GM19438 (cell line): Measurements from ENCODE around the gene SCUBE3.

Source experiments
- ATAC-seq: cut with Tn5 transposase; IDR thresholded peaks from one replicate; pipeline ENCODE4 v1.9.1; 2021; ENCODE audit warnings: low read depth; ENCODE audit not compliant: unreplicated experiment

The SCUBE3 gene

DNA sequence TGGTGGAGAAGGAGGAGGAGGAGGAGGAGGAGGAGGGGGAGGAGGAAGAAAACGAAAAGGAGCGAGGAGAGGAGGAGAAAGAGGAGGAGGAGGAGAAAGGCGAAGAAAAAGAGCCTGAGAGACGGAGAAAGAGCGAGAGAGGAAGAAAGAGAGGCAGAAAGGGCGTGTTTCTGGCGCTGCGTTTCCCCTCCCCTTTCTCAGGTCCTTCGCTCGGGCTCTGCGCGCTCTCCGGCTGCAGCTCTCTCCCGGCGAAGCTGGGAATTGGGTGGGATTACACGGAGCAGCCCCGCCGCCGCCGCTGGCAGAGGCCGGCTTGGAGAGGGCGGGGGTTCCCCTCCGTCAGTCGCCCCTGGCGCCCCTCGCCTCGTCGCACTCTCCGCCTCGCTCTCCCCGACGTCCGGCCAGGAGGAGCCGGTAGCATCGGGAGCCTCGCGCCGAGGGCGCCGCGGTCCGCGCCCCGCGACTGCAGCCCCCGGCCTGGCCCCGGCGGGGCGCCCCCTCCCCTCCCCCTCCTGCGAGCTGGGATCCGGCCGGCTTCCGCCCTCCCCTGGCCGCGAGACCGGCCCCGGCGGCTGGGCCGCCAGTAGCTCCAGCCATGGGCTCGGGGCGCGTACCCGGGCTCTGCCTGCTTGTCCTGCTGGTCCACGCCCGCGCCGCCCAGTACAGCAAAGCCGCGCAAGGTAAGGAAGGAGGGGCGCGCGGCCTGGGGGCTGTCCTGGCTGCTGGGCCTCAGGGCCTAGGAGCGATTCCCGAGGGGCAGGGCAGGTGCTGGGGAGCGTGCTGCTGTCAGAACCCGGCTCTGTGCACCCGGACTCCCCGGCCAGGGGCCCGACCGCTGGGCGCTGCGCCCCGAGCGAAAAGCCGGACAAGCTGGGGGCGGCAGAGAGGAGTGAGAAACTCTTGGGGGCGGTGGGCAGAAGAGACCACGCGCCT lies at the start of gene SCUBE3:
Gene SCUBE3, plus strand, starts transcription at position 133 of the 933 bp plus-strand sequence. Its CDS starts 463 bp downstream, at position 596.
- no peak for ATAC-seq

DNA sequence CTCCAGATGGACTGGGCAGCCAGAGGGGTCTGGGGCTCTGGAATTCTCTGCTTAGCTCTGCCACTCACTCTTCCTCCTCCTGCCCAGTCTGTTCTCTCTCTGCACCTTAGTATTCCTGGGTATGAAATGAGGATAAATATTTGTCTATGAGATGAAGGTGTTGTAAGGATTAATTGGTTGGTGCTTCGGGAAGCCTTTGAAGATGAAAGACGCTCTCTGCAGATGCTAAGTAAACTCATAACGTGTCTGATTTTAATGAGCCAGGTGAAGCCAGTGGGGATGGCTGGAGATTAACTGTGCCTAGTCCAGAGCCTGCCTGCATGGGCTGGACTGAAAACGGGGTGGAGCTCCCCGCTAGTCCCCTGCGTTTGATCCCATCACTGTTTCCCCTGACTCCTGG lies 49.5 kb upstream of the SCUBE3 start:
- ATAC-seq: no peak

DNA sequence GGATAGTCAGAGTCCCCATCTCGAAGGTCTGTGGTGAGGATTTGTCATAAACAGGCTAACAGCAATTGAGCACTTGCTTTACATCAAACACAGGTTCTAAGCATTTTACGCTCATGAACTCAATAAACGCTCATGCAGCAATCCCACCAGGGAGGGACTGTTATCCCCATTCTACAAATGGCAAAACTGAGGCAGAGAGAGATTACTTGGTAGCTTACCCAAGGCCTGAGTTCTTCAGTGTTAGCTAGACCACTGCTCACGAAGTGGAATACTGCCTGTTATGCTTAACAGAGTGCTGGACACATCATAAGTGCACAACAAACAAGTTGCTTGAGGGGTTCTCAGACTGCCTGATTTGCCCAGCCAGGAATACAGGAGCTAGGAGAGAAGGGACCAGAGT lies 48.9 kb upstream of the SCUBE3 start:
- no peak for ATAC-seq

DNA sequence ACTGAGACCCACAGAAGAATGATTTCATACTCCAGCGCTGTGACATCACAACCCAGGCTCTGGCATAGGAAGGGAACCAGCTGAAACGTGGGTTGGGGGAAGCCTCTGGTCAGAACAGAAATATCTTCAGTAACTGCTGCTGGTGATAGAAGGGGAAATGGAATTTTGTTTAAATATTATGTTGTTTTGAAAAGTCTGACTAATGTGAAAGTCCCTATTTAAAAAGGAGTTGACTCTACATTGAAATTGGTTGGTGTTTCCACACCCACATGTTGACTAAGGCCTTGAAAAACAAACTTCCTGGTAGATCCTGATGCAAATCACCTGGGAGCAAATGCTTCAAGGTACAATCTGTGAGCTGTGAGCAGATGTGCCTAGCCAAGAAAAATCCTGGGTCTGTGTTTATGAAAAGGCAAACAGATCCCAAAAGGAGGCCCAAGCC lies 48.1 kb upstream of the SCUBE3 start:
- ATAC-seq: no peak

DNA sequence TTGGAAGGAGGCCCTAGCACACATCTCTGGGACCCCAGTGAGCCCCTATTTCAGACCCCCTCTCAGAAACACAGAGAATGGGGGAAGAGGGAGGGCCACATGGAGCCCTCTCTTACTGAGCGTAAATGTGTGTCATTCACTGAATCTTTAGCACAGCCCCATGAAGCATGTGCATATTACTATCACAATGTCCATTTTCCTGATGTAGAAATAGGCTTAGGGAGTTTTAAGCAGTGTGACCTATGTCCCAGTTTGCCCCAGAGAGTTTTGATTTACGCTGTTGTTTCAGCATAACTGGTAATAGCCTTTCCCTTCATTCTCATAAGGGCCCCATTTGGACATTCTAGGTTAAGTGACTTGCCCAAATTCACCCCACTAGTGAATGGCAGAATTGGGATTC lies 47.6 kb upstream of the SCUBE3 start:
- ATAC-seq: no peak

DNA sequence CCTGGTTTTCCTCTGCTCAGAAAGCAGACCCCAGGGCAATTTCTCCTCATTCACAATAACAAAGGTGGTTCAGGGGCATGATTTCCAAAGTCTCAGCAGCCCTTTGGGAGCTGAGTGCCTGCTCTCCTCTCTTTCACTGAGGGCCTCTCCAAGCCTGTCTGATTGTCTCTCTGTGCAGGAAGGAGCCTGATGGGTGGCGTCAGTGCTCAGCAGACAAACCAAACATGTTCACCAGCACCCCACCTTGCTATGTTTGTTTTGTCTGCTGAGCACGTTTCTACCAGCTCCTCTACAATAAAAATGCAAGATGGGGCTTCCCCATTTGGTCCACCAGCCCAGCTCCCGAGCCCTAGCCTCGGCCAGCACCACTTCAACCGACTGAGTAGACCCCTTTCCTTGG lies 47.2 kb upstream of the SCUBE3 start:
- no peak for ATAC-seq

DNA sequence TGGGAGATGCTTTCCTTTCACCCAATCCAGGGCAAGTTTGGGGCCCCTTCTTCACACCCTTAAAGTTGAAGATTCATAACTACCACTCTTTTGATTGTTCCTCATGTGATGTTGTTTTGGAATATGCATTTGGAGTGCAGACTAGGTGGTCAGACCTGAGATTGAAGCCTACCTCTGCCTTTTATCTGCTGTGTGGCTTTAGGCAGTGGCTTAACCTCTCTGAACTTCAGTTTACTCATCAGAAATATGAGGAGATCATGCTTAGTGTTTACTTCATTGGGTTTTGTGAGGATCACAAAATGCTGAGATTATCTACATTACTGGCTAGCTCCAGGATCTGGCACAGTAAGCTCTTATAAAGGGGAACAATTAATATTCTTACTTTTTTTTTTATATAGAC lies 46.3 kb upstream of the SCUBE3 start:
- no peak for ATAC-seq

DNA sequence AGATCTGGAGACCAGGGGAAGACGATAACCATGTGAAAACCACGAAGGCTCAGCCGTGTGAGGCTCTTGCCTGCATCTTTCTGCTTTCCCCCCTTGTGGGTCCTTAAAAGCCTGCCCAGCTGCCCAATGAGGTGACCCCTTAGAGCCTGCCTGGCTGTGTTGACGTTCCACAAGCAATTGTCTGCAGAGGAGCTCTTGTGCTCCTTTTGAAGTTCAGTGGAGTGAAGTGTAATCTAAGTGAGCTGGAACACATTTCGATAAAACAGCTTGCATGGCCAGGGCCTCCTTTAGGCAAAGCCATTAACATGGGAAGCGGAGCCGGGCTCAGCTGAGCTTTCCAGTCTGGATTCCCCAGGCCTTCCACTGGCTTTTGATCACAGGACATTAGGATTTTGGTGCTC lies 45.3 kb upstream of the SCUBE3 start:
- no peak for ATAC-seq

DNA sequence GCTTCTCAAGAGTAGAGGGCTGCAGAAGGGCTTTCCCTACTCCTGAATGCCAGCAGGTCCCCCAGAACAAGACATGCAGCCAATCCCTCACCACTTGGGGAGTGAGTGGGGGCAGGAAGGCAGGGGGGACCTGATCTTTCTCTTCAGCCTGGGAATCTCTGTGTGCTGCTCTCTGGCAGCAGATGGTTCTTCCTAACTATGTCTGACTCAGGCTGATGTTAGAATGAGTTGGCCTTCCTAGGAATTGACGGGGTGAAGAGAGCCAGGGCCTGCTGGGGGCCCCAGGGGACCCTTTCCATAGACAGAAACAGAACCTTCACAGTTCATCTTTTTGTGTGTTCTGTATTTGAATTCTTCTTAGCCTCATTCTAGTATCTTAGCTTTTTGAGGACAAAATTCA lies 43.6 kb upstream of the SCUBE3 start:
- no peak for ATAC-seq

DNA sequence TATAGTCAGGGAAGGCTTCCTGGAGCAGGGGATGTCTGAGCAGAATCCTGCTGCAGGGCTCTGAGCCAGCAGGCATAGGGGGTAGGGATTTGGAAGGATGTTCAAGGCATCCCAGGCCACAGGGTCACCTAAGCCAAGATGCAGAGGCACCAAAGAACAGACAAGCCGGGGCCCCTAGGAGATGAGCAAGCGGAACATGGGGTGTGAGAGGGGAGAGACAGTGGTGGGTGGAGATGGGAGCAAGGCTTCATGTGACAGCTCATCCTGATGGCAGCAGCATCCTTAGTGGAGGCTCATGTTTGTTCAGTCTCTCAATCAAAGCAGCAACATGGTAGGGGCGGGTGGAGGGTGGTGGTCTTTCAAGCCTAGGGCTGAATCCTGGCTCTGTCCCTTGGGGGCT lies 42.9 kb upstream of the SCUBE3 start:
- ATAC-seq: no peak

DNA sequence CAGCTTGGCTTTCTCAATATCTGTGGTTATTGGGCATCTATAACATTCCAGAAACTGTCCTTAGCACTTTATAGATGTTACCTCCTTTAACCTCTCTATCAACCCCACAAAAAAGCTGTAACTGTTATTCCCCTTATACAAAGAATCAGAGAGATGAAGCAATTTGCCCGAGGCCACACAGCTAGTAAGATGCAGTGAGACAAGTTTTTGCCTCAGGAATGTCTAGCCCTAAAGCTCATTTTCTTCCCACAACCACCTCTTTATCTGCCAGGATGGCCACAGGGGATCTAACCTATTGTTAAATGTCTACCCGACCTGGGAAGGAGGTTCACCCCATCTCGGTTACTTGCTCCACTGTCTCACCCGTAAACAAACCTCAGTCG lies 40.7 kb upstream of the SCUBE3 start:
- no peak for ATAC-seq

DNA sequence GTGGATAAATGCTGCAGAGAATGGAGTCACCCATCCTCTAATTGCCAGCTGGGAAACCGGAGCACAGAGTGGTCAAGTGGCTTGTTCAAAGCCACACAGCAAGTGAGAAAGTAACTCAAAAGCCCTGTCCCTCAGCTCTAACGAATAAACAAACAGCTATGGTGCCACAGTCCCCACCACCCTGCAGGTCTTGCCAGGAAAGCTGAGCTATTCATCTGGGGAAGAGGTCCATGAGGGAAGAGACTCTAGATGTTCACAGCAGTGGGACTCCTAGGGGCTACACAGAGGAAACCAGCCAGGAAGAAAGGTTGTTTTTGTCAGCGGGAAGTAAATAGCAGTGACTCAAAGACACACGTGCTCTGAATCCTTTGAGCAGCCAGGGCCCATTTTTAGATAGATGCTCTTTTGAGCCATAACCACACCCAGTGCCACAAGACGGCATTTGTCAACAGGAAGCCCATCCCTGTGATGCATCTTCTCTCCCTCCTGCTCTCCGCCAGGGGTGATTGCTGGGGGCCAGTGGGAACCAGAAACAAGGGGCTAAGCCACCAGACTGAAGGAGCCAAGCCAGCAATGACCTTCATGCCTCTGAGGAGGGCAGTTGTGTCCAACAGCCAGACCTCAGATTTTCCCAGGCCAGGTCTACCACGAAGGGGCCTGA lies 40.2 kb upstream of the SCUBE3 start:
- no peak for ATAC-seq

DNA sequence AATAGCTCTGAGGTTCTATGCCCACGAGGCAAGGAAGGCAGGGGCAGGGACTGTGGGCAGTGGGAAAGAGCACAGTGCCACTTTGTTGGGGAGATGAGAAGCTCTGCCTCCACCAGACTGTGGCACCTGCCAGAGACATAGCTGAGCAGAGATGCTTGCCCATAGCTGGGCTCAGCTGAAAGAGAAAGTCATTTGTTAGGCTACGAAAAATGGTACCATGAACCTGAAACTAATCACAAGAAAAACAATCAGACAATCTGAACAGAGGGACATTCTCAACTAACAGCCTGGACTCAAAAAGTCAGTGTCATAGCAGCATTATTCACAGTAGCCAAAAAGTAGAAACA lies 39.7 kb upstream of the SCUBE3 start:
- ATAC-seq: no peak

DNA sequence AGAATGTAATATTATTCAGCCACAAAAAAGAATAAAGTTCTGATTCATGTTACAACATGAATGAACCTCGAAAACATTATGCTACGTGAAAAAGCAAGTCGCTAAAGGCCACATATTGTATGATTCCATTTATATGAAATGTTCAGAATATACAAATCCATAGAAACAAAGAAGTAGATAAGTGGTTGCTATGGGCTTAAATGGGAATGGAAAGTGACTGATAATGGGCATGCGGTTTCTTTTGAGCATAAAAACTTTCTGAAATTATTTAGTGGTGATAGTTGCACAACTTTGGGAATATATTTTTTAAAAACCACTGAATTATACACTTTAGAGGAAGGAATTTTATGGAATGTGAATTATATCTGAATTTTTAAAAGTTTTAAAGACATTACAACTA lies 39.3 kb upstream of the SCUBE3 start:
- no peak for ATAC-seq

DNA sequence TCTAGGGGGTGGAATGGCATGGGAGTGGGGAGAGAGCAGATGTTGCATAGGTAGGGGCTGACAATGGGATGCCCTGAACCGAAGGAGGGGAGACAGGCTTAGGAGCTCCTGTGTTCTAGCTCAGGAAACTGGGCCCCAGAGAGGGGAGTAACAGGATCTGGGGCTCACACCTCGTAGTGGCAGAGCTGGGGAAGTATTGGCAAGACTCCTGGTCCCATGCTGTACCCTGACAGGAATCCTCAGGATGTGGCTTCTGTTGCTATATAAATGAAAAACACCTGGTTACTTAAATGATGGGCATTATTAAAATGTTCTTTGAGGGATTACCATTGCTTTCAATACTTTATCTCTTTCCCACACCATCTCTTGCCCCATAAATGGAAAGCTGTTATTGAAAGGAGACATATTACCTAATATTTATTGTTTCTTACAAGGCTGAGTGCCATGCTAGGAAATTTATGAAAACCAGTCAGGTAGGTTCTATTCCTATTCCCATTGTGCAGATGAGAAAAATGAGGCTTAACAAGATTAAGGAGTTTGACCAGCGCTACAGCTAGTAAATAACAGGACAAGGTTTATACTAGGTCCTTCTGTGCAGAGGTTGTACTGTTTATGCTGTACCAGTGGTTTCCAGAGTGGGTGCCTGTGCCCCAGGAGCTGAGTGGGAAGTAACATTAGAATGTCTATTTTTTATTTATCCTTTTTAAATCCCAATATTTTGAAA lies 37.3 kb upstream of the SCUBE3 start:
- no peak for ATAC-seq

DNA sequence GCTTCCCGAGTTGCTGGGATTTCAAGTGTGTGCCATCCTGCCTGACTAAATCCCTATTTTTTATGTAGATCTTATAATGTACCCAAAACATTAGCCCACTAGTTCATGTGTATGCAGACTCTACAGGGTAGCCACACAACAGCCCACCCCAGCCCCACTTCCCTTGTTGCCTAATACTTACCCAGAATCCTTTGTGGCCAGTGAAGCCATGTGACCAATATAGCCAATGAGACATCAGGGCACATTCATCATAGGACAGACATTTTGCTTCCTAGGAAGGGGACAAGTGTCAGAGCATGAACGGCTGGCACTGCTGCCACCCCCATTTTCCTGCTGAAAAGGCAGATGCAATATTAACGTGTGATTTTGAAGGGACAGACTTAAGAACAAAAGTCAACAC lies 36.6 kb upstream of the SCUBE3 start:
- ATAC-seq: no peak

DNA sequence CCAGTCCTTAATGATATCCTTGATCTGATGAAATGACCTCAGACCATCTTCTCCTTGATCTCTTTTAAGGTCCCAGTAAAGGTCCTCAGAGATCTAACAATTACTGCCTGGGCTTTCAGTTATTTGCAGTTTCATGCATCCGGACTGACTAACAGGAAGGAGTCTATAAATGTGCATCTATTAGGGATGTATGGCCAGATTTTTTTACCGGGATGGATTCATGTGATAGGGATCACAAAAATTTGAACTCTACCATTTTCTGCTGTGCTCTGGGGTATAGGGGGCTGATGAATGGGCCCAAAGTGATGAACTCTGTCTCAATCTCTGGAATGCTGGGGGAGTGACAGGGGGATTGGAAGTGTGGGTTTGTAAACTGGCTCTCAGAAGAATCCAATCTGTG lies 36.2 kb upstream of the SCUBE3 start:
- ATAC-seq: no peak

DNA sequence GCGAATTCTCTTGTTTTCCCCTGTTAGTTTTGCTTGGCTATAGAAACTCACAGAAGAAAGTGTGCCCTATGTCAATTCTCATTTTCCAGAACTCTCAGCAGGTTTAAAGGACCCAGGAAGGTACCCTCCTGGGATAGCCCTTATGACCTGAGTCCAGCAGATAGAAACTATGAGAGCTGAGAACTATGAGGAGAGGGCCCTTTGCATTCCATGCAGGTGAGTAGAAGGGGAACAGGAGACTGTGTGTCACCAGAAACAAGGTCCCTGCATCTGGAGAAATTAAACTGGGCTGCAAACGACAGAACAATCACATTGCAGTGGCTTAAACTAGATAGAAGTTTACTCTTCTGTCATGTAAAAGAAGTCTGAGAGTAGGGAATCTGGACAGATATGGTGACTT lies 35.7 kb upstream of the SCUBE3 start:
- no peak for ATAC-seq

DNA sequence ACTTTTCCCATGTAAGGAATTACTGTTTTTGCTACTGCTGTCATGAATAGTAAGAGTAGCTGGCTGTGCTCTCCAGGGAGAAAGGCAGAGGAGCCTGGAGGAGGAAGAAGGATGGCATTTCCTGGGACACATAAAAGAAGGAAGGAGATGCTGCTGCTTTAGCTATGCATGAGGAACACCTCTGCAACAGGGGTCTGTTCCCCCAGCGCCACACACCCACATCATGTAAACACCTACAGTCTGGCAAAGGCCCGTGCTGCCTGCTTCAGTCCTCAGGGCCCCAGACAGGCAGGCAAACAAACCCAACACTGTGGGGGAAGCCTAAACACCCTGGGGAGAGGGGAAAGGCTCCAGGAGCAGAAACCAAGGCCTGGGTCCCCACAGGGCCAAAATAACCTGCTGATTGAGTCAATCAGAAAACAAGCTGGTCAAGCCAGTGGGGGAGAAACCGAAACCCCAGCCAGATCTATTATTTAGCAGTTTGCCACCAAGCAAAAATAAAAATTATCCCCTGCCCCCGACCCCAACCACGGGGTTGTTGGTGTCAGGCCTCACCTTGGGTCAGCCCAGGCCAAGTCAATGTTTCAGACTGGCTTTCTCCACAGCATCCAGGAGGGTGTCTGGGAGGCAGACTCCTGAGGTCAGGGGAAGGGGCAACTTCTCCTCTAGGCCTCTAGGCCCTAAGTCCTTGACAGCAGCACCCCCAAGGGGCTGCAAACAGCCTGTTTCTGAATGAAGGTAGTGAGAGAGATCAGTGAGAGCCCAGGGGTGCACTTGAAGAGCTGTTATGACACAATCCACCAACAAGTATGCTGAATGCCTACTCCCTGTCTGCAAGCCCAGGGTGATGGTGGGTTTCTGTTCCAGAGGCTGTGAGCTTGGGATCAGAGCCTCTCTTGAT lies 34.6 kb upstream of the SCUBE3 start:
- ATAC-seq: no peak

DNA sequence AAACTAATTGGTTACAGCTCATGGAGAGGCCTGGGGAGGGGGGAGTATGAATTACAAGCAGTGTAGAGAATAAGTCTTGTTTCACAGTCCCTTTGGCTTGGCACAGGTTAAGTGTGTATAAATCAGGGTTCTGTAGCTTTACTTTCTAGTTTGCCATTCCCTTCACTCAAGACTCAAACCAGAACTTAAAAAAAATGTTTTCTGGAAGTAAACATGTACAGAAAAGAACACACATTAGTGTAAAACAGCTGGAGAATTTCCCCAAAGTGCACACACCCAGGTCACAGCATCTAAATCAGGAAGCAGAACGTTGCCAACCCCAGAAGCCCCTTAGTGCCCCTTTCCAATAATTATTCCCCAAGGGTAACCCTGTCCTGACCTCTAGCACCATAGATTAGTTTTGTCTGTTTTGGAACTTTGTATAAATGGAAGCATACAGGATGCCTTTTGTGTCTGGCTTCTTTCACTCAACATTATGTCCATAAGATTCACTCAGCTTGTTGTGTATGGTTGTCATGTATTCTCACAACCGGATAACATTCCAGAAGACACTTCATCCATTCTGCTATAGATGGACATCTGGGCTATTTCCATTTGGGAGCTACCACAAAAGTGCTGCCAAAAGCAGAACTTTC lies 33.7 kb upstream of the SCUBE3 start:
- ATAC-seq: no peak
